ENCODE results near the gene ABLIM1.

- TF ChIP-seq CTCF (IDR thresholded peaks at IDR 0.05), result no peak
- no peak for TF ChIP-seq POLR2A (IDR thresholded peaks at IDR 0.05)
- no peak for TF ChIP-seq EP300 (IDR thresholded peaks at IDR 0.05)
- no peak for TF ChIP-seq POLR2AphosphoS5 (IDR thresholded peaks at IDR 0.05)
Observed at GRCh38 chr10:114655671-114656070, 2.4 kb downstream of the ABLIM1 start.

Data from suprapubic skin (tissue), 4 donors.